Fibroblast of lung (primary cell): ENCODE measurements around the gene STK16. TPM values are rescaled to one million over a fixed set of nuclear protein-coding genes. Genes with fewer than 3 reads are reported as not detected.

Source experiments
- DNase-seq, 2 donors: peaks; one replicate each; pipeline versions ENCODE4 v3.0.0 to v3.0.0-alpha.2; 2010; ENCODE audit warnings: low read depth in 2 of 2
- H2AFZ ChIP-seq: 2 replicates; pipeline ENCODE4 v1.5.1; 2012; ENCODE audit warnings: low read length, control low read depth, inconsistent platforms
- H3K27ac ChIP-seq: 2 replicates; pipeline ENCODE4 v1.5.1; 2011; ENCODE audit warnings: low read length, control low read depth; ENCODE audit not compliant: insufficient read depth
- H3K27me3 ChIP-seq: 2 replicates; pipeline ENCODE4 v1.5.1; 2011; ENCODE audit warnings: mild to moderate bottlenecking, low read length; ENCODE audit not compliant: control insufficient read depth, insufficient read depth
- H3K36me3 ChIP-seq: 2 replicates; pipeline ENCODE4 v1.5.1; 2011; ENCODE audit warnings: low read length; ENCODE audit not compliant: control insufficient read depth, insufficient read depth
- H3K4me1 ChIP-seq: 2 replicates; pipeline ENCODE4 v1.5.1; 2011; ENCODE audit warnings: low read length; ENCODE audit not compliant: control insufficient read depth, insufficient read depth; ENCODE audit errors: extremely low read depth
- H3K4me2 ChIP-seq: 2 replicates; pipeline ENCODE4 v1.5.1; 2011; ENCODE audit warnings: low read length, control low read depth; ENCODE audit not compliant: insufficient read depth; ENCODE audit errors: extremely low read depth
- H3K4me3 ChIP-seq, 4 experiments: fragments of 200-600 bp in 1 of 4; sonication (generic) in 1 of 4; replicated peaks in 1 of 4; 2 replicates each; pipeline ENCODE4 v1.5.1; 2011 to 2016; ENCODE audit warnings: low read length in 4 of 4, low read depth in 3 of 4, mild to moderate bottlenecking in 3 of 4, control low read depth in 2 of 4, inconsistent platforms in 1 of 4, mixed read lengths in 1 of 4; ENCODE audit not compliant: insufficient read depth in 1 of 4; ENCODE audit errors: control extremely low read depth in 1 of 4
- H3K79me2 ChIP-seq: 2 replicates; pipeline ENCODE4 v1.5.1; 2012; ENCODE audit warnings: mild to moderate bottlenecking, low read length, inconsistent platforms; ENCODE audit not compliant: control insufficient read depth, insufficient read depth
- H3K9ac ChIP-seq: 2 replicates; pipeline ENCODE4 v1.5.1; 2011; ENCODE audit warnings: mild to moderate bottlenecking, low read length, control low read depth; ENCODE audit not compliant: insufficient read depth
- H3K9me3 ChIP-seq: 2 replicates; pipeline ENCODE4 v1.5.1; 2012; ENCODE audit warnings: low read depth, low read length; ENCODE audit not compliant: control insufficient read depth, insufficient read depth
- H4K20me1 ChIP-seq: 2 replicates; pipeline ENCODE4 v1.5.1; 2011; ENCODE audit warnings: low read length; ENCODE audit not compliant: control insufficient read depth, insufficient read depth; ENCODE audit errors: extremely low read depth
- EZH2 ChIP-seq: IDR thresholded peaks from 2 replicates; pipeline ENCODE4 v1.5.1; 2012; ENCODE audit warnings: low read length, control low read depth, mild to moderate bottlenecking; ENCODE audit errors: missing control alignments
- polyA minus RNA-seq: library from RNA; depleted of rRNA, polyadenylated mRNA; stranded (reverse); fragments of >200 nt; gene quantifications from 2 replicates; pipeline ENCODE4 v1.2.3, GENCODE V29; 2011; ENCODE audit warnings: low replicate concordance
- polyA plus RNA-seq, 2 donors: library from polyadenylated mRNA; depleted of rRNA in 1 of 2; stranded (reverse) in 1 of 2; unstranded in 1 of 2; fragments of >200 nt; gene quantifications; 2 replicates each; pipeline ENCODE4 v1.2.1, GENCODE V29; 2011 to 2012; ENCODE audit warnings: missing spikeins in 1 of 2
- total RNA-seq: library from RNA; depleted of rRNA; stranded (reverse); fragments of >200 nt; gene quantifications from 2 replicates; pipeline ENCODE4 v1.2.1, GENCODE V29; 2014
- TF ChIP-seq, protein P1 (sequence below), 2 donors: IDR thresholded peaks in 1 of 2; conservative IDR thresholded peaks in 1 of 2; 1 replicate in 1 of 2; 2 replicates in 1 of 2; pipeline ENCODE4 v1.5.1; 2011 to 2012; ENCODE audit warnings: low read length in 2 of 2, control low read depth in 1 of 2, inconsistent platforms in 1 of 2, low read depth in 1 of 2, mild to moderate bottlenecking in 1 of 2

Gene STK16, protein sequence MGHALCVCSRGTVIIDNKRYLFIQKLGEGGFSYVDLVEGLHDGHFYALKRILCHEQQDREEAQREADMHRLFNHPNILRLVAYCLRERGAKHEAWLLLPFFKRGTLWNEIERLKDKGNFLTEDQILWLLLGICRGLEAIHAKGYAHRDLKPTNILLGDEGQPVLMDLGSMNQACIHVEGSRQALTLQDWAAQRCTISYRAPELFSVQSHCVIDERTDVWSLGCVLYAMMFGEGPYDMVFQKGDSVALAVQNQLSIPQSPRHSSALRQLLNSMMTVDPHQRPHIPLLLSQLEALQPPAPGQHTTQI
- total RNA-seq (26.7 and 30.7 TPM in 2 replicates), polyA plus RNA-seq (35.7 and 42.8 TPM in 2 replicates), polyA minus RNA-seq (63.1 and 132 TPM in 2 replicates)
- 32.5 and 40.0 TPM in 2 replicates for polyA plus RNA-seq (2012)

DNA sequence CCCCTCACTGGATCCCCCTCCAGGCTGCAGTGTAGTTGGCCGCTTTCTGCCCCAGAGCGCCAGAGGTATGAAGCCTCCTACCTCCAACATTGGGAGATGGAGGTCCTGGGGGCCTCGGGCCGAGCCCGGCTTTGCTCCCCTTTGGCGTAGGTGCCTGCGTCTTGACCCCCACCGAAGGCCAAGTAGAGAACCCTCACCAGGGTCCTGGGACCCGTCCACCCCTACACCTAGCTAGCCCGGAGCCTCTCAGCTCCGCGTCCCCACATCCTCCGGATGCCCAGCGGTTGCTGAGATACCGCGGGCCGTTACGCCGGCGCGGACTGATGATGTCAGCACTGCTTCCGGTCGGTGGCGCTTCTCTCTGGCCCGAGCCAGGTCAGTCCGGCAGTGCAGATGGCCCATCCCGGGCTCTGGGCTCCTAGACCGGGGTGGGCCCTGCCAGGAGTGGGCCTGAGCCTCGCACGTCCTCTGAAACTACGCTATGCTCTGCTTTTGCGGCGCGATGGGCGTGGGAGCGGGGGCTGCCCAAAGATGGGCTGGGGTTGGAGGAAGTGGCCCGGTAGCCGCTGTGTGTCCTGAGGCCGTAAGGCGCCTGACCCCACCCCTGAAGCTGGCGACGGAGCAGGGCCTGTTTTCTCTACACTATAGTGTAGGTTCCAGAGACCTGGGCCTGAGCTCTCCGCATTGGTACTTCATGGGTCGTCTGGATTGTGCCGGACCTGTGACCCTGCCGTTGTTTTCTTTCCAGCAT, at the start of gene STK16, which contains the start of gene GLB1L:
Gene STK16, plus strand, starts transcription at position 332 of the 751 bp plus-strand sequence. CDS start 521 bp downstream, outside the sequence.
Gene GLB1L, minus strand, starts transcription at position 297 of the 751 bp plus-strand sequence. CDS start 1,871 bp downstream, outside the sequence.
- H3K4me3 ChIP-seq, result peak within 1 kb of the TSS; percentile 87 to 95 (median 94)
- no peaks in the 10 kb centered on the region for H3K9me3 ChIP-seq
- TF ChIP-seq, protein P1, sequence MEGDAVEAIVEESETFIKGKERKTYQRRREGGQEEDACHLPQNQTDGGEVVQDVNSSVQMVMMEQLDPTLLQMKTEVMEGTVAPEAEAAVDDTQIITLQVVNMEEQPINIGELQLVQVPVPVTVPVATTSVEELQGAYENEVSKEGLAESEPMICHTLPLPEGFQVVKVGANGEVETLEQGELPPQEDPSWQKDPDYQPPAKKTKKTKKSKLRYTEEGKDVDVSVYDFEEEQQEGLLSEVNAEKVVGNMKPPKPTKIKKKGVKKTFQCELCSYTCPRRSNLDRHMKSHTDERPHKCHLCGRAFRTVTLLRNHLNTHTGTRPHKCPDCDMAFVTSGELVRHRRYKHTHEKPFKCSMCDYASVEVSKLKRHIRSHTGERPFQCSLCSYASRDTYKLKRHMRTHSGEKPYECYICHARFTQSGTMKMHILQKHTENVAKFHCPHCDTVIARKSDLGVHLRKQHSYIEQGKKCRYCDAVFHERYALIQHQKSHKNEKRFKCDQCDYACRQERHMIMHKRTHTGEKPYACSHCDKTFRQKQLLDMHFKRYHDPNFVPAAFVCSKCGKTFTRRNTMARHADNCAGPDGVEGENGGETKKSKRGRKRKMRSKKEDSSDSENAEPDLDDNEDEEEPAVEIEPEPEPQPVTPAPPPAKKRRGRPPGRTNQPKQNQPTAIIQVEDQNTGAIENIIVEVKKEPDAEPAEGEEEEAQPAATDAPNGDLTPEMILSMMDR (conservative IDR thresholded peaks at IDR 0.05 in 1 of 2, IDR thresholded peaks at IDR 0.05 in 1 of 2; ENCODE audit: low read depth in 1 of 2, low read length in 2 of 2), result no peak
- no peak for TF ChIP-seq EZH2
- H3K79me2 ChIP-seq, result peaks cover 15% of the 10 kb centered on the region
- H3K4me2 ChIP-seq, result peak within 1 kb of the TSS; percentile 92
- no peaks in the 10 kb centered on the region for H3K27me3 ChIP-seq
- peak within 1 kb of the TSS; percentile 99 for H3K27ac ChIP-seq
- H2AFZ ChIP-seq, result peak within 1 kb of the TSS; percentile 86
- H3K36me3 ChIP-seq, result peaks cover 14% of the 10 kb centered on the region
- H4K20me1 ChIP-seq, result no peaks in the 10 kb centered on the region
- H3K9ac ChIP-seq, result peak within 1 kb of the TSS; percentile 98
- peaks cover 17% of the 10 kb centered on the region for H3K4me1 ChIP-seq
- peak; percentile 89 to 94 for DNase-seq

DNA sequence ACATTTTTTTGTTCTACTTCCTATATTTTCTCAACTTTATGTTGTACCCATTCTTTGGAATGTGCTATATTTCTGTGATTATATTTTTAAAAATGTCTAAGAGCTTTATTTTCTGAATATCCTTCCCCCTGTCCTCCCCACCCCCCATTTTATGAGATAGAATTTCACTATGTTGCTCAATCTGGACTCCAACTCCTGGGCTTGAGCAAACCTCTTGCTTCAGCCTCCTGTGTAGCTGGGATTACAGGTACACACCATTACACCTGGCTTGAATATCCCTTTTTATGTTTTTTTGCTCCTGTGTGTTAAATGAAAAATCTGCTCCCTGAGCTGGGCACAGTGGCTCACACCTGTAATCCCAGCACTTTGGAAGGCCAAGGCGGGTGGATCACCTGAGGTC, 47.9 kb upstream of the STK16 start:
- no peak overlapping the region for H3K27ac ChIP-seq
- H2AFZ ChIP-seq, result no peak overlapping the region
- H3K79me2 ChIP-seq, result no peaks in the 10 kb centered on the region
- DNase-seq, result no peak
- H3K36me3 ChIP-seq, result no peaks in the 10 kb centered on the region
- H4K20me1 ChIP-seq, result no peaks in the 10 kb centered on the region
- no peaks in the 10 kb centered on the region for H3K9me3 ChIP-seq
- H3K4me3 ChIP-seq, result no peak overlapping the region
- H3K4me2 ChIP-seq, result no peak overlapping the region
- peaks cover 7% of the 10 kb centered on the region for H3K27me3 ChIP-seq
- H3K4me1 ChIP-seq, result no peaks in the 10 kb centered on the region
- H3K9ac ChIP-seq, result no peak overlapping the region
- TF ChIP-seq, protein P1 (conservative IDR thresholded peaks at IDR 0.05 in 1 of 2, IDR thresholded peaks at IDR 0.05 in 1 of 2; ENCODE audit: low read depth in 1 of 2, low read length in 2 of 2), result no peak
- TF ChIP-seq EZH2, result no peak

GRCh38 chr2:219198974-219199373, 46.3 kb upstream of the STK16 start:
- TF ChIP-seq, protein P1 (conservative IDR thresholded peaks at IDR 0.05 in 1 of 2, IDR thresholded peaks at IDR 0.05 in 1 of 2; ENCODE audit: low read depth in 1 of 2, low read length in 2 of 2), result no peak
- TF ChIP-seq EZH2, result no peak
- H2AFZ ChIP-seq, result no peak overlapping the region

More at GRCh38 chr2:219198974-219199373, 46.3 kb upstream of the STK16 start:
- no peaks in the 10 kb centered on the region for H4K20me1 ChIP-seq
- no peak overlapping the region for H3K4me3 ChIP-seq
- no peak for DNase-seq
- H3K9ac ChIP-seq, result no peak overlapping the region
- H3K4me2 ChIP-seq, result no peak overlapping the region
- no peaks in the 10 kb centered on the region for H3K36me3 ChIP-seq
- no peak overlapping the region for H3K27ac ChIP-seq
- no peaks in the 10 kb centered on the region for H3K9me3 ChIP-seq
- H3K27me3 ChIP-seq, result peaks cover 7% of the 10 kb centered on the region
- H3K79me2 ChIP-seq, result no peaks in the 10 kb centered on the region
- no peaks in the 10 kb centered on the region for H3K4me1 ChIP-seq
